Cardiac muscle cell (in vitro differentiated cells and primary cell): Measurements from ENCODE around the gene TACSTD2. TPM values are rescaled to one million over a fixed set of nuclear protein-coding genes. Genes with fewer than 3 reads are reported as not detected.
A peak's percentile ranks its signal among the peaks of the same experiment; 100 is the strongest.

ENCODE experiments used
- DNase-seq, 2 donors: peaks; one replicate each; pipeline versions ENCODE4 v3.0.0 to v3.0.0-alpha.2; 2010 to 2017; ENCODE audit warnings: low read depth in 1 of 2, low spot score in 1 of 2
- H3K27ac ChIP-seq: fragments of 200-600 bp; sonication (generic); 2 replicates; pipeline ENCODE4 v1.5.1; 2016
- H3K27me3 ChIP-seq: fragments of 200-600 bp; sonication (generic); 2 replicates; pipeline ENCODE4 v1.6.0; 2016; ENCODE audit warnings: control low read depth
- H3K36me3 ChIP-seq: fragments of 200-600 bp; sonication (generic); 2 replicates; pipeline ENCODE4 v1.5.1; 2016; ENCODE audit warnings: control low read depth
- H3K4me1 ChIP-seq: fragments of 200-600 bp; sonication (generic); 2 replicates; pipeline ENCODE4 v1.8.1; 2017; ENCODE audit warnings: low read depth, mild to moderate bottlenecking, mixed run types
- H3K4me3 ChIP-seq: fragments of 200-600 bp; sonication (generic); 2 replicates; pipeline ENCODE4 v1.5.1; 2016; ENCODE audit warnings: mild to moderate bottlenecking
- H3K9me3 ChIP-seq: fragments of 200-600 bp; sonication (generic); 2 replicates; pipeline ENCODE4 v1.5.1; 2017; ENCODE audit warnings: low read depth, mild to moderate bottlenecking, control low read depth
- CTCF ChIP-seq: IDR thresholded peaks from 2 replicates; pipeline ENCODE4 v1.5.1; 2012; ENCODE audit warnings: low read depth, mild to moderate bottlenecking, low read length
- polyA plus RNA-seq: library from polyadenylated mRNA; unstranded; fragments of >200 nt; fragmentation: Nextera tagmentation; extraction: Ambion mirVana; gene quantifications from 2 replicates; pipeline ENCODE4 v1.2.1, GENCODE V29; 2016
- total RNA-seq: library from RNA; depleted of rRNA; stranded (reverse); fragments of >200 nt; gene quantifications from 2 replicates; pipeline ENCODE4 v1.2.3, GENCODE V29; 2016

Gene TACSTD2
- total and polyA plus RNA-seq, 2 experiments from 2014 or later = 0.05 TPM; not detected in 1

GRCh38 chr1:58620259-58620658 lies 43.2 kb upstream of the TACSTD2 start:
- no peak for DNase-seq
- H3K27ac ChIP-seq = no peak overlapping the region
- H3K27me3 ChIP-seq = peaks cover 21% of the 10 kb centered on the region
- H3K4me3 ChIP-seq = no peak overlapping the region
- no peaks in the 10 kb centered on the region for H3K36me3 ChIP-seq
- no peak for TF ChIP-seq CTCF
- H3K4me1 ChIP-seq = no peaks in the 10 kb centered on the region
- no peaks in the 10 kb centered on the region for H3K9me3 ChIP-seq

- Histone ChIP-seq H3K27ac (no peak overlapping the region), H3K4me3 (no peak overlapping the region), H3K27me3 (peaks cover 21% of the 10 kb centered on the region), H3K4me1 (no peaks in the 10 kb centered on the region), H3K36me3 (no peaks in the 10 kb centered on the region), H3K9me3 (no peaks in the 10 kb centered on the region)
- peak in 1 of 2 donors; percentile 28 for DNase-seq
- no peak for TF ChIP-seq CTCF
Observed at GRCh38 chr1:58619286-58620054, 42.4 kb upstream of the TACSTD2 start.

GRCh38 chr1:58618303-58618702 lies 41.3 kb upstream of the TACSTD2 start:
- TF ChIP-seq CTCF = no peak
- no peaks in the 10 kb centered on the region for H3K9me3 ChIP-seq
- peaks cover 21% of the 10 kb centered on the region for H3K27me3 ChIP-seq
- DNase-seq = peak in 1 of 2 donors; percentile 91
- H3K4me3 ChIP-seq = no peak overlapping the region
- H3K36me3 ChIP-seq = no peaks in the 10 kb centered on the region
- no peak overlapping the region for H3K27ac ChIP-seq
- H3K4me1 ChIP-seq = no peaks in the 10 kb centered on the region

- peaks cover 7% of the 10 kb centered on the region for H3K27me3 ChIP-seq
- no peaks in the 10 kb centered on the region for H3K4me1 ChIP-seq
- DNase-seq = no peak
- no peak for TF ChIP-seq CTCF
- no peaks in the 10 kb centered on the region for H3K9me3 ChIP-seq
- no peak overlapping the region for H3K4me3 ChIP-seq
- H3K36me3 ChIP-seq = no peaks in the 10 kb centered on the region
- no peak overlapping the region for H3K27ac ChIP-seq
Observed at GRCh38 chr1:58611861-58612385, 34.9 kb upstream of the TACSTD2 start.

- no peaks in the 10 kb centered on the region for H3K9me3 ChIP-seq
- no peak for TF ChIP-seq CTCF
- no peaks in the 10 kb centered on the region for H3K36me3 ChIP-seq
- H3K27me3 ChIP-seq = no peaks in the 10 kb centered on the region
- H3K27ac ChIP-seq = no peak overlapping the region
- DNase-seq = no peak
- H3K4me1 ChIP-seq = no peaks in the 10 kb centered on the region
- no peak overlapping the region for H3K4me3 ChIP-seq
Observed at GRCh38 chr1:58608945-58609344, 31.9 kb upstream of the TACSTD2 start.
